ENCODE results near the gene CDYL.

Gene CDYL

DNA sequence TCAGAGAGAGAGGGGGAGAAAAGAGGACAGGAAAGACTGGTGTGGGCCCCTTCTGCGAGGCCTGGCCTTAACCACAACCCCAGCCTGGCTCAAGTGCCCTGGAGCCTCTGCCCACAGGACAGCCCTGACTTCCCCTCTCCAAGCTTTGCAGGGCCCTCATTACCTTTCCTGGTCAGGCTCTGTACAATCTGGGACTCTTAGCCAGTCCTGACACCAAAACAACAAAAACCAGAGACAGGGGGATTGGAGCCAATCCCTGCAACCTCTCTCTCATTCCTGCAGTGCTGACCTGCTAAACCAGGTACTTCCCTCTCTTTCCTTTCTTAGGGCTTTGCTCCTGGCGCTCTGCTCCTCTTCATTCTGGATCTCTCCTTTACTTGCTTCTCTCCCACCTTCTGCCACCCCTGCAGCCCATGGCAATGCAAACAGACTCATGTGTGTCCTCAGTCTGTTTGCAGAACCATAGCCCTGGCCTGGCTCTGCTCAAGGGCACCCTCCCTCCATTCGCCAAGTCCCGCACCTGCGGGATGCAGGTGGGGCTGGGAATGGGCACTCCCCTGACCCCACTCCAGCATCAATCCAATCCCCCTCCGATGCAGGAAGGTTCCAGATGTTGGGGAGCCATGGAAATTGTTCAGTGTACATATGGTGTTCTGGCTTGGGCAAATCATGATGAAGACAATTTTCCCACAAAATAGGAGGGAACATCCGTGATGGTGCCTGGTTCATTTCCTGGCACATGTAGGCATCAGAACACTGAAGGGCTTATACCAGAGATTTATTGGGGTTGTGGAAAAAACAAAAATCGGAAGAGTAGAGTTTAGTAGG, 189.6 kb downstream of the CDYL start:
- no peak for DNase-seq (ENCODE audit: low spot score)
- Mint-ChIP-seq H3K4me1 (ENCODE audit: low read depth) (no peaks in the 10 kb centered on the region), H3K9me3 (no peaks in the 10 kb centered on the region), H3K27me3 (ENCODE audit: low read depth) (peaks cover 5% of the 10 kb centered on the region), H3K27ac (no peak overlapping the region), H3K4me3 (no peak overlapping the region), H3K36me3 (ENCODE audit: low read depth) (no peaks in the 10 kb centered on the region)

DNA sequence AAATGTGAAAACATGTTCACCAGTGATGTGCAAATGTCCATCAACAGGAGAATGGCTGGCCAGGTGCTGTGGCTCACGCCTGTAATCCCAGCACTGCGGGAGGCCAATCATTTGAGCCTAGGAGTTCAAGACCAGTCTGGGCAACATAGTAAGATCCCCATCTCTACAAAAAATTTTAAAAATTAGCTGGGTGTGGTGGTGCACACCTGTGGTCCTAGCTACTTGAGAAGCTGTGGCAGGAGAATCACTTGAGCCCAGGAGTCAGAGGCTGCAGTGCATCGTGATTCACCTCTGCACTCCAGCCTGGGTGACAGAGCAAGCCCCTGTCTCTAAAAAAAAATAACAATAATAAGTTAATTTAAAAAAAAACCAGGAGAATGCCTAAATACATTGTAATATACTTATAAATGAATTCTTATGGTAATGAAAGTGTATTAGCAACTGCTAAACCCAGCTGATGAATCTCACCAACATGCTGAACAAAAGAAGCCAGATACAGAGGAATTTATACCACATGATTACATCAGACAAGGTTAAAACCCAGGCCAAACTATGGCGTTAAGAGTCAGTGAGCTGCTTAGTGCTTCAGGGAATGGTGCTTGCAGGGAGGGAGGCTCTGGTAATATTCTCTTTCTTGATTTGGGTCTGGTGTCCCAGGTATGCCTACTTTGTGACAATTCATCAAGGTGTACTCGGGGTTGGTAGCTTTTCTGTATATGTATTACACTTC, 191.3 kb downstream of the CDYL start:
- H3K4me3 Mint-ChIP-seq, result no peak overlapping the region
- H3K27me3 Mint-ChIP-seq (ENCODE audit: low read depth), result peaks cover 5% of the 10 kb centered on the region
- DNase-seq (ENCODE audit: low spot score), result no peak

GRCh38 chr6:4969609-4970285, 193.5 kb downstream of the CDYL start:
- Mint-ChIP-seq H3K4me1 (ENCODE audit: low read depth) (no peaks in the 10 kb centered on the region), H3K27me3 (ENCODE audit: low read depth) (peaks cover 5% of the 10 kb centered on the region), H3K27ac (no peak overlapping the region), H3K4me3 (no peak overlapping the region), H3K36me3 (ENCODE audit: low read depth) (no peaks in the 10 kb centered on the region), H3K9me3 (no peaks in the 10 kb centered on the region)
- DNase-seq (ENCODE audit: low spot score), result no peak

More for the DNA sequence above, 191.3 kb downstream of the CDYL start:
- no peaks in the 10 kb centered on the region for H3K36me3 Mint-ChIP-seq (ENCODE audit: low read depth)
- no peak overlapping the region for H3K27ac Mint-ChIP-seq
- no peaks in the 10 kb centered on the region for H3K9me3 Mint-ChIP-seq
- no peaks in the 10 kb centered on the region for H3K4me1 Mint-ChIP-seq (ENCODE audit: low read depth)

DNA sequence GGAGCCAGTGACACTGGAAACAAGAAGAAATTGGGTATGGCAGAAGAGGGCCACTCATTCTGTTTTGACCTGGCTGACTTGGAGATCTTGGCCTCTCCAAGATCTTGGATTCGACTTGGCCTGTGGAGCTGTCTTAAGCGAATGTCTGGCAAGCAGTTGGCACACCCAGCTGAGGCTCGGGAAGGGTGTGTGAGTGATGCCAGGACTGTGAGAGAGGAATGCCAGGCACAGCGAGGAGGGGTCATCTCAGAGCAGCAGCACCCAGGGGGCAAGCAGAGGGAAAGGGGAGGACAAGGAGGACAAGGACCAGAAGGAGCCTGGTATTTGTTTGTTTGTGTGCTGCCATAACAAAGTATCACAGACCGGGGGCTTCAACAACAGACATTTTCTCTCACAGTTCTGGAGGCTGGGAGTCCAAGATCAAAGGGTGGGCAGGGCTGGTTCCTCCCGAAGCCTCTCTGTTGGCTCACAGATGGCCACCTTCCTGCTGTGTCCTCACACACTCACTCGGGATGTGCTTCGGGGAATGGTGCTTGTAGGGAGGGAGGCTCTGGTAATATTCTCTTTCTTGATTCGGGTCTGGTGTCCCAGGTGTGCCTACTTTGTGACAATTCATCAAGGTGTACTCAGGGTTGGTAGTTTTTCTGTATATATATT, 194.7 kb downstream of the CDYL start:
- Mint-ChIP-seq H3K36me3 (ENCODE audit: low read depth) (no peaks in the 10 kb centered on the region), H3K9me3 (no peaks in the 10 kb centered on the region), H3K4me1 (ENCODE audit: low read depth) (no peaks in the 10 kb centered on the region), H3K27me3 (ENCODE audit: low read depth) (peaks cover 5% of the 10 kb centered on the region), H3K27ac (no peak overlapping the region), H3K4me3 (no peak overlapping the region)
- no peak for DNase-seq (ENCODE audit: low spot score)

DNA sequence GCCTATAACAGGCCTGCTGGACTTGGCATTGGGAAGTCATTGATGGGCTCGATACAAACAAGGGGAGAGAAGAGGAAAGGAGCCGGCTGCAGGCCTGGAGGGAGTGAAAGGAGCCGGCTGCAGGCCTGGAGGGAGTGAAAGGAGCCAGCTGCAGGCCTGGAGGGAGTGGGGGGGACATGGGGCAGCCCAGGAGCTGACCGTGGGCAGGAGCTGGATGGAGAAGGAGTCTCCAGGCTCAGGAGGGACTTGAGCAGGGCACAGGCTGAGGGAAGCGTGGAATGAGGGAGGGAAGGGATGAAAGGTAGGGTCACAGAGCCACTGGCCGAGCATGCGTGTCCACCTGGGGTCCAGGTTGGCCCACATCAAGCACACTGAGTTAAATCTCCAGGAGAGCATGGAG, 195.6 kb downstream of the CDYL start:
- Mint-ChIP-seq H3K9me3 (peaks cover under 1% of the 10 kb centered on the region), H3K36me3 (ENCODE audit: low read depth) (no peaks in the 10 kb centered on the region), H3K27ac (no peak overlapping the region), H3K4me1 (ENCODE audit: low read depth) (no peaks in the 10 kb centered on the region), H3K4me3 (no peak overlapping the region), H3K27me3 (ENCODE audit: low read depth) (peaks cover 8% of the 10 kb centered on the region)
- no peak for DNase-seq (ENCODE audit: low spot score)

DNA sequence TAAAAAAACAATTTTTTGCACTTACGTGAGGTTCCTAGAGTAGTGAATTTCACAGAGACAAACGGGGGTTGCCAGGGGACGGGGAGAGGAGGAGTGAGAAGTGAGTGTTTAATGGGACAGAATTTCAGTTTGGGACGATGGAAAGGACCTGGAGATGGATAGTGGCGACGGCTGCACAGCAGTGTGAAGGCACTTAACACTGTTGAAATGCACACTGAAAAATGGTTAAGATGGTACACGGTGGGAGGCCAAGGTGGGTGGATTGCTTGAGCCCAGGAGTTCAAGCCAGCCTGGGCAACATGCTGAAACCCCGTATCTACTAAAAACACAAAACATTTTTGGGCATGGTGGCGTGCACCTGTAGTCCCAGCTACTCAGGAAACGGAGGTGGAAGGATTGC, 196.2 kb downstream of the CDYL start:
- Mint-ChIP-seq H3K4me1 (ENCODE audit: low read depth) (no peaks in the 10 kb centered on the region), H3K27me3 (ENCODE audit: low read depth) (peaks cover 10% of the 10 kb centered on the region), H3K27ac (no peak overlapping the region), H3K9me3 (peaks cover 4% of the 10 kb centered on the region), H3K36me3 (ENCODE audit: low read depth) (no peaks in the 10 kb centered on the region), H3K4me3 (no peak overlapping the region)
- DNase-seq (ENCODE audit: low spot score), result no peak

DNA sequence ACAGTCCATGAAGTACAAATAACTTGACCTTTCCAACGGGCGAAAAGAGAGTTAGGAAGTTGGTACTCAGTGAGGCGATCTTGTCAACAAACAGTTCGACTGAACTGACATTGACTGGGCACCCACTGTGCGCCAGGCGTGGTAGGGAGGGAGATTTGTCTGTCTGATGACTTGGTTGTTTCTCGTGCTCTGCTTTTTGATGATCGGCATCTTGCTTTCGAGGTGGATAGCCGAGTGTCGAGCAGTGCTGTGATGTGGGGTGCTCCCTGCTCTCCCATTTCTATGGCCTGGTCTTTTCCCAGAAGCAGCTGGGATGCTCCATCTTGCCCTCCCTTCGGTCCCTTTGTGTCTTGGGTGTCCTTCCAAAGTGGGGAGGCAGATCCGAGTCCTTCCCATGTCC, 197.2 kb downstream of the CDYL start:
- no peak for DNase-seq (ENCODE audit: low spot score)
- Mint-ChIP-seq H3K36me3 (ENCODE audit: low read depth) (no peaks in the 10 kb centered on the region), H3K27me3 (ENCODE audit: low read depth) (peaks cover 10% of the 10 kb centered on the region), H3K9me3 (peaks cover 4% of the 10 kb centered on the region), H3K4me3 (no peak overlapping the region), H3K4me1 (ENCODE audit: low read depth) (no peaks in the 10 kb centered on the region), H3K27ac (no peak overlapping the region)

DNA sequence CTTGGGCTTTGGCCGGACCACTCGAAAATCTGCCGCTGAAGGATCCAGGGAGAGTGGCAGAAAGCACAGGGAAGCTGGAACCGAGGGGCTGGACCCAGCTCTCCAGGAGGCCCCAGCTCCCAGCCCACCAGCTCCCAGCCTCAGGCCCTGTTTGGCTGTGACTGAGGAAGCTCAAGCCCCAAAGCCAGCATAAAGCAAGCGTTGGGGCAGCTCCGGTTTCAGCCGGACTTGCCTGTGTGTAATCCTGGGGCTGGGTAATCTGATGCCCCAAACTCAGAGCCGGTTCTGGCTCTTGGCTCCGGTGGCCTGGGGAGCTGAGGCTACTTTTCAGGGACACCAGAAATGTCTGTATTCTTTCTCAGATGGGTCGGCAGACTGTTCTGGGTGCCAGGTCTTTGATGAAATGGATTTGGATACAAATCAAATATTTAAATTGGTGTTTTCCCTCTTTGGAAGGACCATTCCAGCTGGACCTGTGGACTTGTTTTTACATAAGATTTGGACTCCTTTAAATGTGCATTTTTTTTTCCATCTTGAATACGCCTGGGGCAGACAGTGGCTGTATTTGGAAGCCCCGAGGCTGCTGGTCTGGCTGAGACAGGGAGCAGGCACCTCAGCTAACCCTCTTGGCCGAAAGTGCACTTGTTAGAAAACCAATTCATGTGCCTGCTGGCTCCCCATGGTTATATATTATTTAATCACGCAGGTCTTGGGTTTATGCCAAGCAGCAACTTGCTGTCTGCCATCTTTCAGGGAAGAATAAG, 198.0 kb downstream of the CDYL start:
- no peaks in the 10 kb centered on the region for H3K4me1 Mint-ChIP-seq (ENCODE audit: low read depth)
- peaks cover 10% of the 10 kb centered on the region for H3K27me3 Mint-ChIP-seq (ENCODE audit: low read depth)
- H3K4me3 Mint-ChIP-seq, result no peak overlapping the region
- DNase-seq (ENCODE audit: low spot score), result no peak
- H3K9me3 Mint-ChIP-seq, result peaks cover 4% of the 10 kb centered on the region
- H3K36me3 Mint-ChIP-seq (ENCODE audit: low read depth), result no peaks in the 10 kb centered on the region
- no peak overlapping the region for H3K27ac Mint-ChIP-seq

DNA sequence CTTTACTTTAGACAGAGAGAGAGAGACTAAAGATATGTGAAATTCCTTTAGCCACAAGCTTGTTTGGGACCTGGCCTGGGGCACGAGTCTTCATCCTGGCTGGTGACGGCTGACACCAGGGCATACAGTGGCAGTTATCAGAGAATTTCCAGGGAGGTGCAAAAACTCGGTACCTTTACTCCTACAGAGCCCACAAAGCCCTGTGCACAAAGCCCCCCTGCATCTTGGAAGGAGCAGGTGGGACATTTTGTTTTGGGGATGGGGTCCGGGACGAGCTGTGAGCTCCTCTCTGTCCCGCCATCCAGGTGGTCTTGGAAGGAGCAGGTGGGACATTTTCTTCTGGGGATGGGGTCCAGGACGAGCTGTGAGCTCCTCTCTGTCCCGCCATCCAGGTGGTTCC, 198.8 kb downstream of the CDYL start:
- Mint-ChIP-seq H3K36me3 (ENCODE audit: low read depth) (peaks cover 3% of the 10 kb centered on the region), H3K27ac (no peak overlapping the region), H3K4me1 (ENCODE audit: low read depth) (no peaks in the 10 kb centered on the region), H3K27me3 (ENCODE audit: low read depth) (peaks cover 8% of the 10 kb centered on the region), H3K9me3 (peaks cover 9% of the 10 kb centered on the region), H3K4me3 (no peak overlapping the region)
- DNase-seq (ENCODE audit: low spot score), result no peak

DNA sequence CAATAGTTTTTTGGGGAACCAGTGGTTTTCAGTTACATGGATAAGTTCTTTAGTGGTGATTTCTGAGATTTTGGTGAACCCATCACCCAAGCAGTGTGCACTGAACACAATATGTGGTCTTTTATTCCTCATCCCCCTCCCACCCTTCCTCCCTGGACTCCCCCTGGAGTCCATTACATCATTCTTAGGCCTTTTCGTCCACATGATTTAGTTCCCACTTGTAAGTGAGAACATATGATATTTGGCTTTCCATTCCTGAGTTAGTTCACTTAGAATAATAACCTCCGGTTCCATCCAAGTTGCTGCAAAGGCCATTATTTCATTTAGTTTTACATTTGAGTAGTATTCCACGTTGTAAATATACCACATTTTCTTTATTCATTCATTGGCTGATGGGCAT, 199.3 kb downstream of the CDYL start:
- peaks cover 3% of the 10 kb centered on the region for H3K36me3 Mint-ChIP-seq (ENCODE audit: low read depth)
- no peak overlapping the region for H3K27ac Mint-ChIP-seq
- H3K4me1 Mint-ChIP-seq (ENCODE audit: low read depth), result no peaks in the 10 kb centered on the region
- H3K9me3 Mint-ChIP-seq, result peaks cover 12% of the 10 kb centered on the region
- DNase-seq (ENCODE audit: low spot score), result no peak
- H3K27me3 Mint-ChIP-seq (ENCODE audit: low read depth), result peaks cover 5% of the 10 kb centered on the region
- H3K4me3 Mint-ChIP-seq, result no peak overlapping the region

- peaks cover 5% of the 10 kb centered on the region for H3K27me3 Mint-ChIP-seq (ENCODE audit: low read depth)
- H3K9me3 Mint-ChIP-seq, result peaks cover 13% of the 10 kb centered on the region
- no peaks in the 10 kb centered on the region for H3K4me1 Mint-ChIP-seq (ENCODE audit: low read depth)
- H3K36me3 Mint-ChIP-seq (ENCODE audit: low read depth), result peaks cover 3% of the 10 kb centered on the region
- no peak overlapping the region for H3K27ac Mint-ChIP-seq
- no peak overlapping the region for H3K4me3 Mint-ChIP-seq
- no peak for DNase-seq (ENCODE audit: low spot score)
These were observed 201.3 kb downstream of the CDYL start for GRCh38 chr6:4977468-4977867.

DNA sequence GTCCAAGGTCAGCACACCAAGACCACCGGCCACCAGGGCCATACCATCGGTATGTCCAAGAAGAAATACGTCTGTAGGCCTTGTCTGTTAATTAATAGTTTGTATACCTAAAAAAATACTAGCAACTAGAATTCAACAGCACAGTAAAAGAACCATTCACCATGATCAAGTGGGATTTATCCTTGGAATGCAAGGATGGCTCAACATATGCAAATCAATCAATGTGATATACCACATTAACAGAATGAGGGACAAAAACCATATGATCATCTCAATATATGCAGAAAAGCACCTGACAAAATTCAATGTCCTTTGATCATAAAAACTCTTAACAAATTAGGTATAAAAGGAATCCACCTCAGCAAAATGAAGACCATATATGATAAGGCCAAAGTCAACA, 203.2 kb downstream of the CDYL start:
- Mint-ChIP-seq H3K27ac (no peak overlapping the region), H3K36me3 (ENCODE audit: low read depth) (peaks cover 3% of the 10 kb centered on the region), H3K9me3 (peaks cover 13% of the 10 kb centered on the region), H3K4me3 (no peak overlapping the region), H3K4me1 (ENCODE audit: low read depth) (no peaks in the 10 kb centered on the region), H3K27me3 (ENCODE audit: low read depth) (peaks cover 5% of the 10 kb centered on the region)
- no peak for DNase-seq (ENCODE audit: low spot score)

- Mint-ChIP-seq H3K4me3 (no peak overlapping the region), H3K36me3 (ENCODE audit: low read depth) (peaks cover 3% of the 10 kb centered on the region), H3K9me3 (peaks cover 13% of the 10 kb centered on the region), H3K4me1 (ENCODE audit: low read depth) (no peaks in the 10 kb centered on the region), H3K27ac (no peak overlapping the region), H3K27me3 (ENCODE audit: low read depth) (peaks cover 3% of the 10 kb centered on the region)
- no peak for DNase-seq (ENCODE audit: low spot score)
These were observed 205.6 kb downstream of the CDYL start for GRCh38 chr6:4981761-4982160.
